ENCODE data around the gene BHLHE41. TPM values are rescaled to one million over a fixed set of nuclear protein-coding genes. Genes with fewer than 3 reads are reported as not detected.

BHLHE41 gene
- total RNA-seq, 1 donor from 2014 or later = 33.4 TPM

DNA sequence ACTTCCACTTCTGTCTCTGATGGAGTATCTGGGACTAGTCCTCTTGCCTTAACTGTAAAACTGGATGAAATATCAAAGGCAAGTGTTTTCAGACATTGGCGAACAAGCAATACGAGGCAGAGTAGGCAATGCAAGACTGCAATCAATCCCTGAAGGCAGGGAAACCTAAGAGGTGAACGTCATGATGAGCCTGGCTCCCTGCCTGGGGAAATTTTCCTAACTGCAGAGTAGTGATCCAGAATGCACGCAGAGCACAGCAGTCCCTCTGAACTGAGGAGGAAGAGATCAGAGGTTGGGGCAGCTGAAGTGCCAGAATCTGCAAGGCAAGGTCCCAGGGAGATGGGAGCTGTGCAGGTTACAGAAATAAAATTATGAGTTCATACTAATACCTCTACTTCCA is 18.5 kb downstream of the BHLHE41 start:
- no peak overlapping the region for H3K4me3 ChIP-seq
- intact Hi-C loops (cut with micrococcal nuclease) = no loop called here
- DNase-seq = no peak
- H3K4me1 ChIP-seq = peaks cover 12% of the 10 kb centered on the region
- TF ChIP-seq, protein P1, sequence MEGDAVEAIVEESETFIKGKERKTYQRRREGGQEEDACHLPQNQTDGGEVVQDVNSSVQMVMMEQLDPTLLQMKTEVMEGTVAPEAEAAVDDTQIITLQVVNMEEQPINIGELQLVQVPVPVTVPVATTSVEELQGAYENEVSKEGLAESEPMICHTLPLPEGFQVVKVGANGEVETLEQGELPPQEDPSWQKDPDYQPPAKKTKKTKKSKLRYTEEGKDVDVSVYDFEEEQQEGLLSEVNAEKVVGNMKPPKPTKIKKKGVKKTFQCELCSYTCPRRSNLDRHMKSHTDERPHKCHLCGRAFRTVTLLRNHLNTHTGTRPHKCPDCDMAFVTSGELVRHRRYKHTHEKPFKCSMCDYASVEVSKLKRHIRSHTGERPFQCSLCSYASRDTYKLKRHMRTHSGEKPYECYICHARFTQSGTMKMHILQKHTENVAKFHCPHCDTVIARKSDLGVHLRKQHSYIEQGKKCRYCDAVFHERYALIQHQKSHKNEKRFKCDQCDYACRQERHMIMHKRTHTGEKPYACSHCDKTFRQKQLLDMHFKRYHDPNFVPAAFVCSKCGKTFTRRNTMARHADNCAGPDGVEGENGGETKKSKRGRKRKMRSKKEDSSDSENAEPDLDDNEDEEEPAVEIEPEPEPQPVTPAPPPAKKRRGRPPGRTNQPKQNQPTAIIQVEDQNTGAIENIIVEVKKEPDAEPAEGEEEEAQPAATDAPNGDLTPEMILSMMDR (IDR thresholded peaks at IDR 0.05; ENCODE audit: borderline replicate concordance) = no peak
- no peaks in the 10 kb centered on the region for H3K36me3 ChIP-seq
- no peak overlapping the region for H3K27ac ChIP-seq (replicated peaks)
- no peaks in the 10 kb centered on the region for H3K9me3 ChIP-seq (replicated peaks)
- H3K27me3 ChIP-seq (ENCODE audit: low read depth) = no peaks in the 10 kb centered on the region

DNA sequence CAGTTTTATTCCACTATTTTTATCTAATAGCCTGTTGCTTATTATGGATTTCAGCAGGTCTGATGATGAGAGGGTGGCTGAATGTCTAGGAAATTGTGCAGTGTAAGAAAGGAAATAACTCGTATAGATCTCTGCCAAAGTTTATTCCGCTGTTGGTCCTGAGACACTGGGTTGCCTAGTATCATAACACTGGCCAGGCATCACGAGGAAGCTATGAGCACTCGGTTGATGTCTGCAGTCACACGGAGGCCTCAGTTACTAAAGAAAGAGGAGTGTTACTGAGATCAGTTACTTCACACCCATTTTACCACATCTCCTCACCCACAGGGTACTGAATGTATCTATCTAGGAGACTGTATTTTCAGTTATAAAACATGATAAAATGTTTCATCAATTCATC is 21.9 kb downstream of the BHLHE41 start:
- no peak for DNase-seq
- Histone ChIP-seq H3K27me3 (ENCODE audit: low read depth) (no peaks in the 10 kb centered on the region), H3K4me1 (no peaks in the 10 kb centered on the region), H3K4me3 (no peak overlapping the region), H3K36me3 (no peaks in the 10 kb centered on the region), H3K27ac (replicated peaks) (no peak overlapping the region), H3K9me3 (replicated peaks) (no peaks in the 10 kb centered on the region)
- TF ChIP-seq, protein P1 (IDR thresholded peaks at IDR 0.05; ENCODE audit: borderline replicate concordance) = no peak
- intact Hi-C loops (cut with micrococcal nuclease) = no loop called here

DNA sequence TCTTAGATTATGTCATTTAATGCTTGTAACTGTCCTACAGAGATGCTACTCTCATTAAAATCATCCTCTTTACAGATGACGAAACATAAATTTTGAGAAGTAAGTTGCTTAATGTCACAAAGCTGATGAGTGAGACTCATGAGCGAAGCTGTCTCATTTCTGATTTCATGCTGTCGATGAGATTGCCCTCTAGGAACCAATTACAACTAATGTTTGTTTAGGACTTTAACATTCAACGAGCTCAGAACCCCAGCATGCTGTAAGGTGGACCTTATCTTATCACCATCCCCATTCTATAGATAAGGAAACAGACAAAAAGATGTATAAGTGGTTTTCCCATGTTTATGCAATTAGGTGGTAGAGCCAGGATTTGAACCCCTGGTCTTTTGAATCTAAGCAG is 23.1 kb downstream of the BHLHE41 start:
- Histone ChIP-seq H3K27me3 (ENCODE audit: low read depth) (no peaks in the 10 kb centered on the region), H3K4me1 (no peaks in the 10 kb centered on the region), H3K36me3 (no peaks in the 10 kb centered on the region), H3K4me3 (no peak overlapping the region), H3K27ac (replicated peaks) (no peak overlapping the region), H3K9me3 (replicated peaks) (no peaks in the 10 kb centered on the region)
- no peak for DNase-seq
- intact Hi-C loops (cut with micrococcal nuclease) = no loop called here
- TF ChIP-seq, protein P1 (IDR thresholded peaks at IDR 0.05; ENCODE audit: borderline replicate concordance) = no peak

DNA sequence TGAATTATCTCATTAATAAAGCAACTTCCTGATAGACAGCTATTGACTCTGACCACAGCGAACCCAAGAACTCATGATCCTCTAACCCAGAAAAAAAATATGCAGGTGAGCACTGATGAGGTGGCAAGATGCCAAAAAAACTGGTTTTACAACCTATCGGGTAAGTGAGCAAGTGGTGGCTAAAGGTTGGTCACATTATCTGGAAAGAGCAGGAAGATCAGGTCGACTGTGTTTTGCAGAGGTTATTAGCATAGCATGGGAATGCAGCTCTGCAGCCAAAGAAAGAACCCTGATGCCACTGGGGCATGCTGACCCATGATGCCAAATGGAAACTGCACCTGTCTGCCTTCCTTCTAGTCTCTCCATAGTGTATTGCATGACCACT is 23.5 kb downstream of the BHLHE41 start:
- Histone ChIP-seq H3K4me1 (no peaks in the 10 kb centered on the region), H3K27ac (replicated peaks) (no peak overlapping the region), H3K9me3 (replicated peaks) (no peaks in the 10 kb centered on the region), H3K27me3 (ENCODE audit: low read depth) (no peaks in the 10 kb centered on the region), H3K36me3 (no peaks in the 10 kb centered on the region), H3K4me3 (no peak overlapping the region)
- intact Hi-C loops (cut with micrococcal nuclease) = no loop called here
- no peak for DNase-seq
- TF ChIP-seq, protein P1 (IDR thresholded peaks at IDR 0.05; ENCODE audit: borderline replicate concordance) = no peak

DNA sequence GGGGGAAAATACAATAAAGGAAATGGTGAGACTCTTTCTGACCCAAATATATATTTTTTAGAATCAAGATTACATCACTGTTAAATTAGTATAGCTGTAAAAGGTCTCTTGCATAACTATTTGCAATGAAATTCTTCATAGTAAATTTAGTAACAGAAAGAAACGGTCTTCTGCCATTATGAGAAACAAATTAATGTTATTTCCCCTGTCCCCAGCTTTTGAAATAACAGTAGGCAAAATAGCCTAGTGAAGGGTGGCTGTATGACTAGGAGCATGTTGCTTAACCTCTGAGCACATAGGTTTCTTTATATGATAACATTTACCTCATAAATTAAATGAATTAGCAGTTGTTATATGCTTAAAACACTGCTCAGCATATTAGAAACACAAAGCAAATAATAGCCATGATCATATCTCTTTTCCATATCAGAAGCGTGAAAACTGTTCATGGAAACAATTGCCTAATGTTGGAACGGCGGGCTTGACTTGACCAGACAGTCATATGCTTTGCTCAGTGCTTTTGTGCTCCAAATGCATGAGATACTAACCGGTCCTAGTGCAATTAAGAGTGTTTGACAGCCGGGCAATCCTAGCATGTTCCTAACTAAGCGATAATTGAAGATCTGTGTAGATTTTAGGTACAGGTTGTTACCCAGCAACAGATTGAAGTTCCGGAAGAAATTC is 24.0 kb downstream of the BHLHE41 start:
- H3K4me3 ChIP-seq = no peak overlapping the region
- TF ChIP-seq, protein P1 (IDR thresholded peaks at IDR 0.05; ENCODE audit: borderline replicate concordance) = no peak
- no peak overlapping the region for H3K27ac ChIP-seq (replicated peaks)
- H3K27me3 ChIP-seq (ENCODE audit: low read depth) = no peaks in the 10 kb centered on the region
- no peaks in the 10 kb centered on the region for H3K9me3 ChIP-seq (replicated peaks)
- intact Hi-C loops (cut with micrococcal nuclease) = no loop called here
- no peaks in the 10 kb centered on the region for H3K36me3 ChIP-seq
- DNase-seq = no peak
- no peaks in the 10 kb centered on the region for H3K4me1 ChIP-seq

Measured in left ventricle myocardium inferior (tissue), 1 donor.